ENCODE data around the gene AMBRA1.

The AMBRA1 gene

GRCh38 chr11:46526216-46527215, 67.3 kb downstream of the AMBRA1 start:
- Histone ChIP-seq H3K9me3 (ENCODE audit: severe bottlenecking) (no peaks in the 10 kb centered on the region), H3K27ac (ENCODE audit: poor library complexity, severe bottlenecking) (no peak overlapping the region), H3K4me1 (ENCODE audit: insufficient read depth, poor library complexity, severe bottlenecking) (no peaks in the 10 kb centered on the region), H3K36me3 (ENCODE audit: low read depth) (no peaks in the 10 kb centered on the region), H3K27me3 (ENCODE audit: insufficient read depth, poor library complexity, severe bottlenecking) (no peaks in the 10 kb centered on the region), H3K4me3 (ENCODE audit: severe bottlenecking) (no peak overlapping the region)
- no peak for DNase-seq (ENCODE audit: low spot score)
- ATAC-seq (ENCODE audit: low read depth): peak; percentile 57; the same call in 2 of the 3 replicates
- TF ChIP-seq CTCF (IDR thresholded peaks at IDR 0.05; ENCODE audit: poor library complexity, severe bottlenecking): no peak

- peaks cover 7% of the 10 kb centered on the region for H3K4me1 ChIP-seq (ENCODE audit: insufficient read depth, poor library complexity, severe bottlenecking)
- no peak for DNase-seq (ENCODE audit: low spot score)
- no peaks in the 10 kb centered on the region for H3K9me3 ChIP-seq (ENCODE audit: severe bottlenecking)
- H3K36me3 ChIP-seq (ENCODE audit: low read depth): no peaks in the 10 kb centered on the region
- no peak for TF ChIP-seq CTCF (IDR thresholded peaks at IDR 0.05; ENCODE audit: poor library complexity, severe bottlenecking)
- ATAC-seq (ENCODE audit: low read depth): no peak
- no peak overlapping the region for H3K27ac ChIP-seq (ENCODE audit: poor library complexity, severe bottlenecking)
- no peaks in the 10 kb centered on the region for H3K27me3 ChIP-seq (ENCODE audit: insufficient read depth, poor library complexity, severe bottlenecking)
- H3K4me3 ChIP-seq (ENCODE audit: severe bottlenecking): no peak overlapping the region
These were observed 69.5 kb downstream of the AMBRA1 start for GRCh38 chr11:46524201-46524770.

- ATAC-seq (ENCODE audit: low read depth): no peak
- H3K4me1 ChIP-seq (ENCODE audit: insufficient read depth, poor library complexity, severe bottlenecking): peaks cover 7% of the 10 kb centered on the region
- no peak for DNase-seq (ENCODE audit: low spot score)
- H3K27me3 ChIP-seq (ENCODE audit: insufficient read depth, poor library complexity, severe bottlenecking): no peaks in the 10 kb centered on the region
- no peaks in the 10 kb centered on the region for H3K36me3 ChIP-seq (ENCODE audit: low read depth)
- peaks cover 2% of the 10 kb centered on the region for H3K9me3 ChIP-seq (ENCODE audit: severe bottlenecking)
- H3K27ac ChIP-seq (ENCODE audit: poor library complexity, severe bottlenecking): no peak overlapping the region
- H3K4me3 ChIP-seq (ENCODE audit: severe bottlenecking): no peak overlapping the region
- TF ChIP-seq CTCF (IDR thresholded peaks at IDR 0.05; ENCODE audit: poor library complexity, severe bottlenecking): no peak
These were observed 70.5 kb downstream of the AMBRA1 start for GRCh38 chr11:46523290-46523689.

- ATAC-seq (ENCODE audit: low read depth) (no peak), DNase-seq (ENCODE audit: low spot score) (no peak)
- Histone ChIP-seq H3K36me3 (ENCODE audit: low read depth) (no peaks in the 10 kb centered on the region), H3K27me3 (ENCODE audit: insufficient read depth, poor library complexity, severe bottlenecking) (no peaks in the 10 kb centered on the region), H3K4me3 (ENCODE audit: severe bottlenecking) (no peak overlapping the region), H3K27ac (ENCODE audit: poor library complexity, severe bottlenecking) (no peak overlapping the region), H3K4me1 (ENCODE audit: insufficient read depth, poor library complexity, severe bottlenecking) (peaks cover 7% of the 10 kb centered on the region), H3K9me3 (ENCODE audit: severe bottlenecking) (peaks cover 2% of the 10 kb centered on the region)
- TF ChIP-seq CTCF (IDR thresholded peaks at IDR 0.05; ENCODE audit: poor library complexity, severe bottlenecking): peak; percentile 11
These were observed 71.0 kb downstream of the AMBRA1 start for GRCh38 chr11:46522682-46523281.
